ENCODE data around the gene ME2.

DNA sequence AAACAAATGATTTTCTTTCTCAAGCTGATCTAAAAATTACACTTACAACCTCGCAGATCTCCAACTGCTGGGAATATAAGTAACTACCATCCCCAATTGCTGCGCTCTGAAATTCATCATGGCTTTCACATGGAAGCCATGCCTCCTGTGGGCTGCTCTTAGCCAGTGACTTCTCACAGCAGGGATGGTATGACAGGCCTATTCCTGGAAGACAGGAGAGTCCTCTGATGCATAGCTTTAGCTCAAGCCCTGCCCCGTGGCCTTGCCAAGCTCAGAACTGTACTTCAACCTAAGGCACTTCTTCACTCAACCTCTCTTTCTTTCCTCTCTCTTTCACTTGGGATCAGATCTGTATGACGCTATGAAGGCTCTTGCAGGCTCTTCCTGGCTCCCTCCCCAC lies 76.3 kb downstream of the ME2 start:
- TF ChIP-seq, protein P1, sequence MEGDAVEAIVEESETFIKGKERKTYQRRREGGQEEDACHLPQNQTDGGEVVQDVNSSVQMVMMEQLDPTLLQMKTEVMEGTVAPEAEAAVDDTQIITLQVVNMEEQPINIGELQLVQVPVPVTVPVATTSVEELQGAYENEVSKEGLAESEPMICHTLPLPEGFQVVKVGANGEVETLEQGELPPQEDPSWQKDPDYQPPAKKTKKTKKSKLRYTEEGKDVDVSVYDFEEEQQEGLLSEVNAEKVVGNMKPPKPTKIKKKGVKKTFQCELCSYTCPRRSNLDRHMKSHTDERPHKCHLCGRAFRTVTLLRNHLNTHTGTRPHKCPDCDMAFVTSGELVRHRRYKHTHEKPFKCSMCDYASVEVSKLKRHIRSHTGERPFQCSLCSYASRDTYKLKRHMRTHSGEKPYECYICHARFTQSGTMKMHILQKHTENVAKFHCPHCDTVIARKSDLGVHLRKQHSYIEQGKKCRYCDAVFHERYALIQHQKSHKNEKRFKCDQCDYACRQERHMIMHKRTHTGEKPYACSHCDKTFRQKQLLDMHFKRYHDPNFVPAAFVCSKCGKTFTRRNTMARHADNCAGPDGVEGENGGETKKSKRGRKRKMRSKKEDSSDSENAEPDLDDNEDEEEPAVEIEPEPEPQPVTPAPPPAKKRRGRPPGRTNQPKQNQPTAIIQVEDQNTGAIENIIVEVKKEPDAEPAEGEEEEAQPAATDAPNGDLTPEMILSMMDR (IDR thresholded peaks at IDR 0.05): no peak
- TF ChIP-seq POLR2A (IDR thresholded peaks at IDR 0.05) (no peak), EP300 (IDR thresholded peaks at IDR 0.05) (no peak)

Data from tibial nerve (tissue), 4 donors.